Testis (tissue), 3 donors: Measurements from ENCODE around the gene LRRC32. TPM values are rescaled to one million over a fixed set of nuclear protein-coding genes. Genes with fewer than 3 reads are reported as not detected.

Source experiments
- DNase-seq: peaks from one replicate; pipeline ENCODE4 v3.0.0-alpha.2; 2019
- H3K27ac ChIP-seq, 2 donors: fragments of 200-600 bp; sonication (generic); one replicate each; pipeline ENCODE4 v1.5.1; 2019
- H3K27me3 ChIP-seq: fragments of 200-600 bp; sonication (generic); one replicate; pipeline ENCODE4 v1.5.1; 2019
- H3K36me3 ChIP-seq: fragments of 200-600 bp; sonication (generic); one replicate; pipeline ENCODE4 v1.5.1; 2017; ENCODE audit warnings: low read depth; ENCODE audit errors: missing control alignments
- H3K4me1 ChIP-seq: fragments of 200-600 bp; sonication (generic); one replicate; pipeline ENCODE4 v1.5.1; 2019
- H3K4me3 ChIP-seq, 2 donors: fragments of 200-600 bp; sonication (generic); one replicate each; pipeline ENCODE4 v1.5.1; 2017 to 2019
- H3K9me3 ChIP-seq: fragments of 200-600 bp; sonication (generic); one replicate; pipeline ENCODE4 v1.5.1; 2017
- CTCF ChIP-seq, 3 experiments: fragments of 450-650 bp in 2 of 3; fragments of 200-600 bp in 1 of 3; sonication (generic) in 1 of 3; IDR thresholded peaks; one replicate each; pipeline ENCODE4 v1.5.1; 2016 to 2019; ENCODE audit warnings: antibody characterized with exemption in 3 of 3, mild to moderate bottlenecking in 2 of 3, moderate library complexity in 1 of 3
- POLR2A ChIP-seq: fragments of 450-650 bp; IDR thresholded peaks from one replicate; pipeline ENCODE4 v1.6.1; 2017; ENCODE audit warnings: antibody characterized with exemption, mild to moderate bottlenecking, moderate library complexity
- WGBS, 2 donors: methylation state at CpG; one replicate each; pipeline ENCODE4 v1.1.5; 2018; 5-methylcytosine and 5-hydroxymethylcytosine counted together
- intact Hi-C: fragments of 100-400 bp; cut with DNase I; formaldehyde crosslinking; loops from one replicate; pipeline ENCODE4 v1.15.1; 2023; ENCODE audit warnings: low total_unique reads
- polyA plus RNA-seq: library from polyadenylated mRNA; stranded (reverse); fragments of 350-450 nt; fragmentation: Illumina TruSeq; extraction: RNeasy Lipid Tissue Mini Kit (QIAGEN cat#74804); gene quantifications from one replicate; pipeline ENCODE4 v1.2.3, GENCODE V29; 2014; ENCODE audit warnings: low read depth, low replicate concordance; ENCODE audit not compliant: insufficient read depth
- total RNA-seq, 2 donors: library from RNA; depleted of rRNA; stranded (reverse); fragments of >200 nt; gene quantifications; one replicate each; pipeline ENCODE4 v1.2.3, GENCODE V29; 2016

LRRC32 gene
- total and polyA plus RNA-seq, 3 donors from 2014 or later: 6.5 to 20.5 (median 9.1) TPM

- Histone ChIP-seq H3K4me3 (no peak overlapping the region), H3K27ac (no peak overlapping the region), H3K27me3 (no peaks in the 10 kb centered on the region), H3K4me1 (peaks cover 11% of the 10 kb centered on the region), H3K9me3 (no peaks in the 10 kb centered on the region), H3K36me3 (no peaks in the 10 kb centered on the region)
- no peak for DNase-seq
- intact Hi-C loops: no loop called here
- TF ChIP-seq CTCF (IDR thresholded peaks at IDR 0.05) (no peak), POLR2A (no peak)
- WGBS, 2 donors: 87 to 91% methylated on average over 5 to 11 of the region's 11 CpGs
Measured at GRCh38 chr11:76661306-76661751, 9.2 kb downstream of the LRRC32 start.

- intact Hi-C loops: no loop called here
- Histone ChIP-seq H3K4me1 (peaks cover 6% of the 10 kb centered on the region), H3K9me3 (no peaks in the 10 kb centered on the region), H3K27me3 (no peaks in the 10 kb centered on the region), H3K27ac (no peak overlapping the region), H3K36me3 (no peaks in the 10 kb centered on the region), H3K4me3 (no peak overlapping the region)
- WGBS, 2 donors: 71 to 87% methylated on average over 6 to 34 of the region's 34 CpGs
- no peak for DNase-seq
- TF ChIP-seq POLR2A (no peak), CTCF (IDR thresholded peaks at IDR 0.05) (no peak)
Measured at GRCh38 chr11:76660533-76661305, 9.8 kb downstream of the LRRC32 start.

- H3K27me3 ChIP-seq: no peaks in the 10 kb centered on the region
- no peak overlapping the region for H3K4me3 ChIP-seq
- whole genome bisulfite sequencing, 2 donors: 91 to 100% methylated on average over 1 to 15 of the region's 28 CpGs
- intact Hi-C loops: no loop called here
- H3K36me3 ChIP-seq: no peaks in the 10 kb centered on the region
- no peak for TF ChIP-seq POLR2A
- no peak for TF ChIP-seq CTCF (IDR thresholded peaks at IDR 0.05)
- no peaks in the 10 kb centered on the region for H3K9me3 ChIP-seq
- no peak overlapping the region for H3K27ac ChIP-seq
- H3K4me1 ChIP-seq: peaks cover 10% of the 10 kb centered on the region
- DNase-seq: no peak
Measured at GRCh38 chr11:76659672-76660532, 10.6 kb downstream of the LRRC32 start.

GRCh38 chr11:76658651-76659650, 11.6 kb downstream of the LRRC32 start:
- Histone ChIP-seq H3K4me1 (peaks cover 17% of the 10 kb centered on the region), H3K27me3 (no peaks in the 10 kb centered on the region), H3K9me3 (no peaks in the 10 kb centered on the region), H3K27ac (no peak overlapping the region), H3K4me3 (no peak overlapping the region), H3K36me3 (no peaks in the 10 kb centered on the region)
- TF ChIP-seq POLR2A (no peak), CTCF (IDR thresholded peaks at IDR 0.05) (no peak)
- intact Hi-C loops: no loop called here
- WGBS, 2 donors: 87 to 88% methylated on average over 25 of the region's 25 CpGs
- DNase-seq: no peak
